Neutrophil (primary cell): ENCODE results near the gene KRT39.

Experiments
- H3K27ac ChIP-seq: fragments of 200-600 bp; sonication (generic); 2 replicates; pipeline ENCODE4 v1.5.1; 2016; ENCODE audit warnings: mild to moderate bottlenecking, moderate library complexity
- H3K27me3 ChIP-seq: fragments of 200-600 bp; sonication (generic); 2 replicates; pipeline ENCODE4 v1.6.0; 2016; ENCODE audit warnings: mild to moderate bottlenecking
- H3K36me3 ChIP-seq: fragments of 200-600 bp; sonication (generic); 2 replicates; pipeline ENCODE4 v1.5.1; 2017
- H3K4me1 ChIP-seq, 2 experiments: fragments of 200-600 bp in 1 of 2; sonication (generic) in 1 of 2; 1 replicate in 1 of 2; 2 replicates in 1 of 2; pipeline versions ENCODE4 v1.5.1 to v1.6.1; 2013 to 2016; ENCODE audit warnings: low read depth in 1 of 2, low read length in 1 of 2, mild to moderate bottlenecking in 1 of 2, moderate library complexity in 1 of 2; ENCODE audit not compliant: control insufficient read depth in 1 of 2, insufficient read depth in 1 of 2
- H3K4me3 ChIP-seq, 2 experiments: fragments of 200-600 bp in 1 of 2; sonication (generic) in 1 of 2; 1 replicate in 1 of 2; 2 replicates in 1 of 2; pipeline ENCODE4 v1.5.1; 2013 to 2016; ENCODE audit warnings: low read depth in 1 of 2, low read length in 1 of 2, mild to moderate bottlenecking in 1 of 2, moderate library complexity in 1 of 2
- H3K9me3 ChIP-seq: fragments of 200-600 bp; sonication (generic); 2 replicates; pipeline ENCODE4 v1.5.1; 2016
- CTCF ChIP-seq: fragments of 200-600 bp; sonication (generic); IDR thresholded peaks from 2 replicates; pipeline ENCODE4 v1.5.1; 2016; ENCODE audit warnings: antibody characterized with exemption

KRT39 gene

DNA sequence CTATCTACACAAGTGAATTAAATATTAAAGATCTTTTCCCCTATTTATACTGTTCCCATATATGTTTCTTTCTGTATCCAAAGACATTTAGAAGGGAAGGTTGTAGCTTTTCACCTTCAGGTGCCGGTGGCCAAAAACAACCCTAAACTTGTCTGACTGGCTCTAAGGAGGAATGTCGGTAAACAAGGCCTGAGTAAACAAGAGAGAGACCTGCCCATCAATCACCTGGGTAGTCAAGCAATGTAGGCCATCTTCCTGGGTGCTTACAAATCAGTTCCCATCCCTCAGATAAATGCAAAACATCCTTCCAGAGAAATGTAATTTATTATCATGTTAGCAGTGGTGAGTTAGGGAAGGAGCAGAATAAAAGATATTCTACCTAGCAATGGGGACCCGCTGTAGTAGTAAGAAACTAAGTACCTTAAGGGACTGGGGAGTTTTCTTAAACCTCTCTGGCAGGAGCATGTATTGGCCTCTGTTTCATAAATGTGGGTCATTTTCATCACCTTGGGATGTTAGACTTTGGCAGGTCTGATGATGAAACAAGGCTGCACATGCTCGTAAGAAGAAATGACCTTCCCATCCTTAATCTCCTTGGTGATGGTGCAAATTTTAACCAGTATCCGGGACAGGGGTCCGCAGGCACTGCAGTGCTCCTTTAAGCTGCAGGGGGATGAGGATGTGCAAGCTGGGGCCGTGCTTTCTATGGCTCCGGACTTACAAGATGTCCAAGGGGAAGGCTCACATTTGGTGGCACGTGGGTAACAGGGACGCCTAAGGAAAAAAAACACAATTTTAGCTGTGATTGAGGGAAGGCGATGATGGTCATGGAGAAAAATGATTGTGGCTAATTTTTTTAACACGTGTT is 8.4 kb downstream of the KRT39 start:
- no peak for TF ChIP-seq CTCF
- Histone ChIP-seq H3K4me1 (peaks cover 0 to 9% of the 10 kb centered on the region in 2 experiments), H3K27ac (no peak overlapping the region), H3K36me3 (no peaks in the 10 kb centered on the region), H3K4me3 (no peak overlapping the region), H3K9me3 (no peaks in the 10 kb centered on the region), H3K27me3 (peaks cover 29% of the 10 kb centered on the region)

GRCh38 chr17:40956401-40957254 is 10.1 kb downstream of the KRT39 start:
- Histone ChIP-seq H3K27ac (no peak overlapping the region), H3K27me3 (peaks cover 46% of the 10 kb centered on the region), H3K36me3 (no peaks in the 10 kb centered on the region), H3K4me1 (peaks cover 0 to 4% of the 10 kb centered on the region in 2 experiments), H3K9me3 (no peaks in the 10 kb centered on the region), H3K4me3 (no peak overlapping the region)
- no peak for TF ChIP-seq CTCF

DNA sequence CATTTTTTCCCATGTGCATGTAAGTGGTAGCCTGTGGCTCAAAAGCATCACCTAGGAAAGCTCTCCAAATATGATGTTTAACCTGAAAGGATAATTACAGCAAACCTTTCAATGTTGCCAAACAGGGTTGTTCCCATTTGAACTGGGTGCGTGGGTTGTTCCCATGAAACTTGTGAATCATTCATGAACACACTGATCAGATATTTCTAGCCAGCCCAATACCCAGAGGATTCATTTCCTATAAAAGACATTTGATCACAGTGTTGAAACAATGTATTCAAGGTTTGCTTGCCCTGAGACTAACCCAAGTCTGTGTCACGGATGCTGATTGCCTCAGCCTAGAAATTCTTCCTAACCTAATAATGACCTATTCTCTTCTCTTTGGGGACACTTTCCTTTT is 12.9 kb downstream of the KRT39 start:
- no peak overlapping the region for H3K4me3 ChIP-seq
- H3K4me1 ChIP-seq: peaks cover 0 to 3% of the 10 kb centered on the region in 2 experiments
- no peak overlapping the region for H3K27ac ChIP-seq
- no peaks in the 10 kb centered on the region for H3K36me3 ChIP-seq
- H3K9me3 ChIP-seq: no peaks in the 10 kb centered on the region
- peaks cover 74% of the 10 kb centered on the region for H3K27me3 ChIP-seq
- no peak for TF ChIP-seq CTCF

GRCh38 chr17:40952661-40953060 is 14.1 kb downstream of the KRT39 start:
- no peaks in the 10 kb centered on the region for H3K9me3 ChIP-seq
- H3K4me3 ChIP-seq: no peak overlapping the region
- peaks cover 86% of the 10 kb centered on the region for H3K27me3 ChIP-seq
- TF ChIP-seq CTCF: no peak
- no peaks in the 10 kb centered on the region for H3K36me3 ChIP-seq
- H3K27ac ChIP-seq: no peak overlapping the region
- H3K4me1 ChIP-seq: peaks cover 0 to 4% of the 10 kb centered on the region in 2 experiments

- Histone ChIP-seq H3K27ac (no peak overlapping the region), H3K4me1 (peaks cover 0 to 4% of the 10 kb centered on the region in 2 experiments), H3K9me3 (no peaks in the 10 kb centered on the region), H3K27me3 (peaks cover 91% of the 10 kb centered on the region), H3K36me3 (no peaks in the 10 kb centered on the region), H3K4me3 (no peak overlapping the region)
- TF ChIP-seq CTCF: no peak
These were observed 14.6 kb downstream of the KRT39 start for GRCh38 chr17:40952154-40952553.
